ENCODE results near the gene PCDHA6. TPM values are rescaled to one million over a fixed set of nuclear protein-coding genes. Genes with fewer than 3 reads are reported as not detected.
"Not testable (repeated sequence)": the region's sequence is repeated elsewhere in the genome, so short reads cannot be mapped to it uniquely, and the experiment has no call there.

The PCDHA6 gene
- total RNA-seq, 1 donor from 2014 or later, result not detected

GRCh38 chr5:140829511-140830501, 2.0 kb downstream of the PCDHA6 start:
- H3K4me1 Mint-ChIP-seq (ENCODE audit: low read depth); DNase-seq (ENCODE audit: low spot score); intact Hi-C loops (cut with micrococcal nuclease); H3K4me3 Mint-ChIP-seq (ENCODE audit: low read depth); H3K27me3 Mint-ChIP-seq (ENCODE audit: low read depth); H3K27ac Mint-ChIP-seq; H3K36me3 Mint-ChIP-seq (ENCODE audit: low read depth): not testable (repeated sequence)
- peaks cover 48% of the 10 kb centered on the region for H3K9me3 Mint-ChIP-seq

GRCh38 chr5:140833993-140834392, 6.2 kb downstream of the PCDHA6 start, which contains the start of gene PCDHA7:
Gene PCDHA7 (plus strand): TSS chr5:140834269. CDS start chr5:140834384, 115 bp downstream.
- Mint-ChIP-seq H3K27ac (no peak within 1 kb of the TSS), H3K27me3 (ENCODE audit: low read depth) (no peaks in the 10 kb centered on the region), H3K36me3 (ENCODE audit: low read depth) (no peaks in the 10 kb centered on the region), H3K4me1 (ENCODE audit: low read depth) (no peaks in the 10 kb centered on the region), H3K9me3 (peaks cover 34% of the 10 kb centered on the region), H3K4me3 (ENCODE audit: low read depth) (no peak within 1 kb of the TSS)
- intact Hi-C loops (cut with micrococcal nuclease), result no loop called here
- no peak for DNase-seq (ENCODE audit: low spot score)

GRCh38 chr5:140834439-140835008, 6.8 kb downstream of the PCDHA6 start:
- H3K27me3 Mint-ChIP-seq (ENCODE audit: low read depth); H3K4me3 Mint-ChIP-seq (ENCODE audit: low read depth); H3K4me1 Mint-ChIP-seq (ENCODE audit: low read depth); intact Hi-C loops (cut with micrococcal nuclease); H3K27ac Mint-ChIP-seq; DNase-seq (ENCODE audit: low spot score); H3K36me3 Mint-ChIP-seq (ENCODE audit: low read depth): not testable (repeated sequence)
- peaks cover 32% of the 10 kb centered on the region for H3K9me3 Mint-ChIP-seq

GRCh38 chr5:140835622-140836510, 8.1 kb downstream of the PCDHA6 start:
- Mint-ChIP-seq H3K27me3 (ENCODE audit: low read depth) (no peaks in the 10 kb centered on the region), H3K4me3 (ENCODE audit: low read depth) (no peak overlapping the region), H3K9me3 (peaks cover 35% of the 10 kb centered on the region), H3K36me3 (ENCODE audit: low read depth) (no peaks in the 10 kb centered on the region), H3K4me1 (ENCODE audit: low read depth) (no peaks in the 10 kb centered on the region), H3K27ac (no peak overlapping the region)
- intact Hi-C loops (cut with micrococcal nuclease), result no loop called here
- no peak for DNase-seq (ENCODE audit: low spot score)

GRCh38 chr5:140840978-140841962, 13.5 kb downstream of the PCDHA6 start, which contains the start of gene PCDHA8:
Gene PCDHA8 (plus strand): TSS chr5:140841187. CDS start chr5:140841322, 135 bp downstream.
- Mint-ChIP-seq H3K27me3 (ENCODE audit: low read depth) (no peaks in the 10 kb centered on the region), H3K27ac (no peak within 1 kb of the TSS), H3K9me3 (peaks cover 20% of the 10 kb centered on the region), H3K4me3 (ENCODE audit: low read depth) (no peak within 1 kb of the TSS), H3K36me3 (ENCODE audit: low read depth) (no peaks in the 10 kb centered on the region), H3K4me1 (ENCODE audit: low read depth) (no peaks in the 10 kb centered on the region)
- DNase-seq (ENCODE audit: low spot score), result no peak
- intact Hi-C loops (cut with micrococcal nuclease), result no loop called here

GRCh38 chr5:140842798-140843733, 15.3 kb downstream of the PCDHA6 start:
- no peak overlapping the region for H3K27ac Mint-ChIP-seq
- no peak overlapping the region for H3K4me3 Mint-ChIP-seq (ENCODE audit: low read depth)
- H3K9me3 Mint-ChIP-seq, result peaks cover 34% of the 10 kb centered on the region
- no peak for DNase-seq (ENCODE audit: low spot score)
- no peaks in the 10 kb centered on the region for H3K4me1 Mint-ChIP-seq (ENCODE audit: low read depth)
- no peaks in the 10 kb centered on the region for H3K36me3 Mint-ChIP-seq (ENCODE audit: low read depth)
- no peaks in the 10 kb centered on the region for H3K27me3 Mint-ChIP-seq (ENCODE audit: low read depth)
- intact Hi-C loops (cut with micrococcal nuclease), result no loop called here

GRCh38 chr5:140848139-140849102, 20.7 kb downstream of the PCDHA6 start, which contains the start of gene PCDHA9:
Gene PCDHA9 (plus strand): TSS chr5:140848382. CDS start chr5:140848496, 114 bp downstream.
- intact Hi-C loops (cut with micrococcal nuclease), result not testable (repeated sequence)

GRCh38 chr5:140849831-140850634, 22.3 kb downstream of the PCDHA6 start:
- not testable (repeated sequence) for DNase-seq (ENCODE audit: low spot score); H3K4me3 Mint-ChIP-seq (ENCODE audit: low read depth); H3K36me3 Mint-ChIP-seq (ENCODE audit: low read depth); H3K27me3 Mint-ChIP-seq (ENCODE audit: low read depth); H3K4me1 Mint-ChIP-seq (ENCODE audit: low read depth); H3K27ac Mint-ChIP-seq
- intact Hi-C loops (cut with micrococcal nuclease), result loop anchor here (10.0 kb wide), 1 partner anchor 55 kb away; the partner anchor contains the start of gene PCDHA2
- H3K9me3 Mint-ChIP-seq, result peaks cover 29% of the 10 kb centered on the region

More at GRCh38 chr5:140848139-140849102, 20.7 kb downstream of the PCDHA6 start, which contains the start of gene PCDHA9:
- H3K27ac Mint-ChIP-seq; DNase-seq (ENCODE audit: low spot score); H3K36me3 Mint-ChIP-seq (ENCODE audit: low read depth); H3K4me1 Mint-ChIP-seq (ENCODE audit: low read depth); H3K4me3 Mint-ChIP-seq (ENCODE audit: low read depth); H3K27me3 Mint-ChIP-seq (ENCODE audit: low read depth): not testable (repeated sequence)
- H3K9me3 Mint-ChIP-seq, result peaks cover 31% of the 10 kb centered on the region

- no peak for DNase-seq (ENCODE audit: low spot score)
- no peak within 1 kb of the TSS for H3K27ac Mint-ChIP-seq
- no peaks in the 10 kb centered on the region for H3K4me1 Mint-ChIP-seq (ENCODE audit: low read depth)
Measured at GRCh38 chr5:140855772-140856674, 28.3 kb downstream of the PCDHA6 start, which contains the start of gene PCDHA10. Gene PCDHA10 (plus strand): TSS chr5:140855897. CDS start chr5:140856049, 152 bp downstream.

More at GRCh38 chr5:140855772-140856674, 28.3 kb downstream of the PCDHA6 start, which contains the start of gene PCDHA10:
- Mint-ChIP-seq H3K36me3 (ENCODE audit: low read depth) (no peaks in the 10 kb centered on the region), H3K4me3 (ENCODE audit: low read depth) (no peak within 1 kb of the TSS), H3K9me3 (peaks cover 39% of the 10 kb centered on the region), H3K27me3 (ENCODE audit: low read depth) (no peaks in the 10 kb centered on the region)
- intact Hi-C loops (cut with micrococcal nuclease), result loop anchor here (10.0 kb wide), 1 partner anchor 61 kb away; the partner anchor contains the start of gene PCDHA2
